ENCODE measurements around the gene PLS1. TPM values are rescaled to one million over a fixed set of nuclear protein-coding genes. Genes with fewer than 3 reads are reported as not detected.

PLS1 gene
- polyA plus RNA-seq, 1 experiment, result 1.7 TPM

DNA sequence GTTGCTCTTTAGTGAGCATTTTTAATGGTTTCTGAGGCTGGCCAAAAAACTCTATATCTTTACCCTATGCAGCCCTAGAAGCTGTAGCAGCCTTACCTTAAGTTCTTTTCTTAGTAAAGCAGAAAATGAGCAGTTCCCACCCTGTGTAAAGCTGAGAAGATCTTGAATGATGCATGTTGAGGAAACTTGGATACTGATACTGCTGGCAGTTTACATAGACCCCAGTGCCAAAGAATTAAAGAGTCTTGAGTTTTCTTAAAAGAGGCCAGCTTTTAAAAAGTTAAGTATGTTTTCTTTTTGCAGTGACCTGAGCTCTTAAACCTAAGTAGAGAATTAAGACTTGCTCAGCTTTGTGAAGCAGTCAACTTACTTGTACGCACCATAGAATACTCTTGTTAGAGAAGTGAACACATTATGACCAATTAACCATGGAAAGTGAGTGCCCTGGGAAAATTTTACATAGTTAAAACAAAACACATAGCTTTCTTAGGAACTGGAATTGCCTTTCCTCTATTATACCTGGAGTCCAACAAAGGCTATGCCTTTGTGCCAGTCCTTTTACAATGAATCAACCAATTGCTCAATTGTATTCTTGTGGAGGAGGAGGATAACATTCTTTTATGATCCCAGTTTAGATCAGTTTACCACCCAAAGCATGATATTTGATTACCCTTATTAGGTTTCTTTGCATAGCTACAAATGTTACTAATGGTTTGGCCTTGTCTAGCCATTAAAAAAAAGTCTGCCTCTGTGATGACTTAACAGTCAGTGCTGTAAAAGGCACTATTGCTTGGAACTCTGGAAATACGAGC lies 28.4 kb downstream of the PLS1 start:
- ChIA-PET CTCF (no interaction called here), POLR2A (no interaction called here)
- Histone ChIP-seq H3K4me3 (ENCODE audit: low read depth, low read length) (no peak overlapping the region), H3K27ac (ENCODE audit: low read depth, low read length) (no peak overlapping the region), H3K27me3 (ENCODE audit: control insufficient read depth, insufficient read depth, low read length) (no peaks in the 10 kb centered on the region), H3K9me3 (ENCODE audit: control insufficient read depth, insufficient read depth, low read length) (no peaks in the 10 kb centered on the region)
- TF ChIP-seq, protein P1, sequence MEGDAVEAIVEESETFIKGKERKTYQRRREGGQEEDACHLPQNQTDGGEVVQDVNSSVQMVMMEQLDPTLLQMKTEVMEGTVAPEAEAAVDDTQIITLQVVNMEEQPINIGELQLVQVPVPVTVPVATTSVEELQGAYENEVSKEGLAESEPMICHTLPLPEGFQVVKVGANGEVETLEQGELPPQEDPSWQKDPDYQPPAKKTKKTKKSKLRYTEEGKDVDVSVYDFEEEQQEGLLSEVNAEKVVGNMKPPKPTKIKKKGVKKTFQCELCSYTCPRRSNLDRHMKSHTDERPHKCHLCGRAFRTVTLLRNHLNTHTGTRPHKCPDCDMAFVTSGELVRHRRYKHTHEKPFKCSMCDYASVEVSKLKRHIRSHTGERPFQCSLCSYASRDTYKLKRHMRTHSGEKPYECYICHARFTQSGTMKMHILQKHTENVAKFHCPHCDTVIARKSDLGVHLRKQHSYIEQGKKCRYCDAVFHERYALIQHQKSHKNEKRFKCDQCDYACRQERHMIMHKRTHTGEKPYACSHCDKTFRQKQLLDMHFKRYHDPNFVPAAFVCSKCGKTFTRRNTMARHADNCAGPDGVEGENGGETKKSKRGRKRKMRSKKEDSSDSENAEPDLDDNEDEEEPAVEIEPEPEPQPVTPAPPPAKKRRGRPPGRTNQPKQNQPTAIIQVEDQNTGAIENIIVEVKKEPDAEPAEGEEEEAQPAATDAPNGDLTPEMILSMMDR (IDR thresholded peaks at IDR 0.05; ENCODE audit: low read depth, low read length), result no peak
- no peak for DNase-seq (ENCODE audit: low read depth, low spot score)

DNA sequence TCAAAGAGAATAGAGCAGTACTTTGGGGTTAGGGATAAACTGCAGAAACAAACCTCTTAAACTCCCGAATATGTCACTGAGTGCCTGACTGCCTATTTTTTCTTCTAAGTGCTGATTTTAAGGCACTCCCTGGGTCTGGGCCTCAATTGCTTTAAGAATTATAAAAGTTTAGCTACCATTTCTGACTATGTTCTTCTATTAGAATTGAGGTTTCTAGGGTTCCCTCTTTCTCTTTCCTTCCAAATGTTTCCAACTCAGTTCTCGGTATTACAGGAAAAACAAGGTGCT lies 28.9 kb downstream of the PLS1 start:
- POLR2A ChIA-PET, result no interaction called here
- Histone ChIP-seq H3K27ac (ENCODE audit: low read depth, low read length) (no peak overlapping the region), H3K27me3 (ENCODE audit: control insufficient read depth, insufficient read depth, low read length) (no peaks in the 10 kb centered on the region), H3K4me3 (ENCODE audit: low read depth, low read length) (no peak overlapping the region), H3K9me3 (ENCODE audit: control insufficient read depth, insufficient read depth, low read length) (no peaks in the 10 kb centered on the region)
- TF ChIP-seq, protein P1 (IDR thresholded peaks at IDR 0.05; ENCODE audit: low read depth, low read length), result no peak
- no peak for DNase-seq (ENCODE audit: low read depth, low spot score)
- CTCF ChIA-PET, result no interaction called here

DNA sequence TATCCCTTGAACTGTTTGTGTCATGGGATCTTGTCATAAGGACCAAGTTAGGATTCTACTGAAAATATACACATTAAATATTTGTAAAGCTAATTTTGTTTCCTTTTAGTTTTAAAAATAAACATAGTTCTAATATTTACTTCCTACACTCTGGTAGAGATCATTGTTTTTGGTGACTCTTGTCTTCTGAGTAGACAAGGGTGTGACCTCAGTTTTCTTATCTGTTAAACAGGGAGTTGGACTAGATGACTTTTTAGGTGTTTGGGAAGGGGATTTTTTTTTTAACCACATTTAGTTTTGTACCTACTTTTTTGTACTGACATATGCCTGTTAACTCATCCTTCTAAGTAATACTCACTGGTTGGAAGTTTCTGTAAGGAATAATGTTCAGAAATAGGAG lies 30.8 kb downstream of the PLS1 start:
- H3K9me3 ChIP-seq (ENCODE audit: control insufficient read depth, insufficient read depth, low read length), result no peaks in the 10 kb centered on the region
- H3K4me3 ChIP-seq (ENCODE audit: low read depth, low read length), result no peak overlapping the region
- no peak overlapping the region for H3K27ac ChIP-seq (ENCODE audit: low read depth, low read length)
- no peaks in the 10 kb centered on the region for H3K27me3 ChIP-seq (ENCODE audit: control insufficient read depth, insufficient read depth, low read length)
- TF ChIP-seq, protein P1 (IDR thresholded peaks at IDR 0.05; ENCODE audit: low read depth, low read length), result no peak
- no peak for DNase-seq (ENCODE audit: low read depth, low spot score)
- CTCF ChIA-PET, result no interaction called here
- POLR2A ChIA-PET, result no interaction called here

DNA sequence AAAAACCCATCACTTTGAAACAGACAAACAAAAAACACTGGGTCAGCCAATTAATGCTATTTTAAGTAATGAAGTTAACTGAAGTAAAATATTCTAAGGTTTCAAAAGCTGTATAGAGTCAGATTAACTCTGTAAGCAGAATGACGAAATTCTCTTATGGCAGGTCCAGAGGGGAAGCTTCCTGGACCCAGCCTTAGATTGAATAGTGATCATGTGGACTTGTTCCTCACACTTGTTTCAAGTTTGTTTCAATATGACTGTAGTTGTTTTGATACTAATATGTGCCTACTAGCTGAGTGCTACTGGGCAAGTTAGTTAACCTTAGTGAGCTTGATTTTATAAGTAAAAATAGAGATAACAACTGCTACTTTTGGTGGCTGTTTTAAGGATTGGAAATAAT lies 32.6 kb downstream of the PLS1 start:
- Histone ChIP-seq H3K4me3 (ENCODE audit: low read depth, low read length) (no peak overlapping the region), H3K27ac (ENCODE audit: low read depth, low read length) (no peak overlapping the region), H3K9me3 (ENCODE audit: control insufficient read depth, insufficient read depth, low read length) (no peaks in the 10 kb centered on the region), H3K27me3 (ENCODE audit: control insufficient read depth, insufficient read depth, low read length) (no peaks in the 10 kb centered on the region)
- ChIA-PET POLR2A (no interaction called here), CTCF (no interaction called here)
- DNase-seq (ENCODE audit: low read depth, low spot score), result no peak
- TF ChIP-seq, protein P1 (IDR thresholded peaks at IDR 0.05; ENCODE audit: low read depth, low read length), result no peak

DNA sequence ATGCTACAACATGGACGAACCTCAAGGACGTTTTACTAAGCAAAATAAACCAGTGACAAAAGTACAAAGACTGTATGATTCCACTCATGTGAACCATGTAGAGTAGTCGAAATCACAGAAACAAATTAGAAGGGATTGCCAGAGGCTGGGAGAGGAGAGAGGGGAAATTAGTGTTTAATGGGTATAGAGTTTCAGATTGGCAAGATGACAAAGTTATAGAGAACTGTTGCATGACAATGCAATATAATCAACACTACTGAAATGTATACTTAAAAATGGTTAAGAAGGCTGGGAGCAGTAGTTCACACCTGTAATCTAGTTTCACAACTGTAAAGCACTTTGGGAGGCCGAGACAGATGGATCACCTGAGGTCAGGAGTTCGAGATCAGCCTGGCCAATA lies 36.9 kb downstream of the PLS1 start:
- DNase-seq (ENCODE audit: low read depth, low spot score), result no peak
- Histone ChIP-seq H3K4me3 (ENCODE audit: low read depth, low read length) (no peak overlapping the region), H3K27ac (ENCODE audit: low read depth, low read length) (no peak overlapping the region), H3K9me3 (ENCODE audit: control insufficient read depth, insufficient read depth, low read length) (no peaks in the 10 kb centered on the region), H3K27me3 (ENCODE audit: control insufficient read depth, insufficient read depth, low read length) (no peaks in the 10 kb centered on the region)
- ChIA-PET CTCF (no interaction called here), POLR2A (no interaction called here)
- TF ChIP-seq, protein P1 (IDR thresholded peaks at IDR 0.05; ENCODE audit: low read depth, low read length), result no peak

Data from AG04450 (cell line).